Tibial artery (tissue), 4 donors: ENCODE data around the gene TPRG1L.

Source experiments
- DNase-seq, 2 donors: peaks; one replicate each; pipeline ENCODE4 v3.0.0-alpha.2; 2019
- H3K27ac ChIP-seq, 2 donors: fragments of 200-600 bp; sonication (generic) in 1 of 2; 1 replicate in 1 of 2; 2 replicates in 1 of 2; pipeline ENCODE4 v1.5.1; 2018 to 2019; ENCODE audit warnings: mild to moderate bottlenecking in 1 of 2
- H3K27me3 ChIP-seq, 2 donors: fragments of 200-600 bp; sonication (generic) in 1 of 2; one replicate each; pipeline versions ENCODE4 v1.5.1 to v1.6.0; 2016 to 2019
- H3K36me3 ChIP-seq, 3 donors: fragments of 200-600 bp; sonication (generic) in 2 of 3; one replicate each; pipeline ENCODE4 v1.5.1; 2016 to 2019; ENCODE audit warnings: mild to moderate bottlenecking in 2 of 3
- H3K4me1 ChIP-seq, 4 donors: fragments of 200-600 bp; sonication (generic) in 2 of 4; 1 replicate in 3 of 4; 2 replicates in 1 of 4; pipeline ENCODE4 v1.5.1; 2016 to 2019
- H3K4me3 ChIP-seq, 2 donors: fragments of 200-600 bp; sonication (generic) in 1 of 2; 1 replicate in 1 of 2; 2 replicates in 1 of 2; pipeline ENCODE4 v1.5.1; 2018 to 2019; ENCODE audit warnings: mild to moderate bottlenecking in 2 of 2
- H3K9me3 ChIP-seq, 3 donors: fragments of 200-600 bp; sonication (generic) in 1 of 3; one replicate each; pipeline ENCODE4 v1.5.1; 2016 to 2019
- intact Hi-C: fragments of 100-400 bp; cut with DNase I; formaldehyde crosslinking; loops from one replicate; pipeline ENCODE4 v1.15.0; 2023; ENCODE audit warnings: low total_unique reads
- TF ChIP-seq, protein P1 (sequence below), 2 experiments: fragments of 200-600 bp in 1 of 2; fragments of 450-650 bp in 1 of 2; IDR thresholded peaks; one replicate each; pipeline ENCODE4 v1.5.1; 2017 to 2019; ENCODE audit warnings: antibody characterized with exemption in 2 of 2, mild to moderate bottlenecking in 1 of 2, moderate library complexity in 1 of 2

TPRG1L gene

DNA sequence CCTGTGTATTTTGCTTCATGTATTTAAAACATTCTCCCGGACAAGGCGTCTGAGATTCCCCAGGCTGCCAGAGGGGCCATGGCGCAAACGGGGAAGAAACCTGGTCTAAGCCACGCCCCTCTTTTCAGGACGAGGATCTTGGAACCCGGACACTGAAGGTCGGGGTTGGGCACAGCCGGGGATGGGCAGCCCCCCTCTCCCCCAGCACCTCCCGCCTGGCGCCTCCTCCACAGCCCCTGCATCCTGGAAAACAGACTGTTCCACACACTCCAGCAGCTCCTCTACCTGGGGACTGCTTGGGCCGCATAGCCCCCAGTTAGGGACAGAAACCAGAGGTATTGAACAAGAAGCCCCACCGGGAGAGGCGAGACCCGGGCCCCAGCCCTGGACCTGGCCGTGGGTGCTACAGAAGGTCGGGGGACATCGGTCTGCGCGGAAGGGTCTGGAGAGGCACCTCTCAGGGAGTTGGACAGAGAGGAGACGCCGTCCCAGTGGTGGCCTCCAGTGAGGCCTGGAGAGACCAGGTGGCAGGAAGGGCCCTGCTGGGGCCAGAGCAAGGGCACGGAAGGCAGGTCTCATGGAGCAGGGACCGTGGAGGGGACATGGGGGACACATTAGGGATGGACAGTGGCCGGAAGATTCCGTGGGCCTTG is 32.9 kb downstream of the TPRG1L start:
- intact Hi-C loops = no loop called here
- H3K4me3 ChIP-seq = no peak overlapping the region
- TF ChIP-seq, protein P1, sequence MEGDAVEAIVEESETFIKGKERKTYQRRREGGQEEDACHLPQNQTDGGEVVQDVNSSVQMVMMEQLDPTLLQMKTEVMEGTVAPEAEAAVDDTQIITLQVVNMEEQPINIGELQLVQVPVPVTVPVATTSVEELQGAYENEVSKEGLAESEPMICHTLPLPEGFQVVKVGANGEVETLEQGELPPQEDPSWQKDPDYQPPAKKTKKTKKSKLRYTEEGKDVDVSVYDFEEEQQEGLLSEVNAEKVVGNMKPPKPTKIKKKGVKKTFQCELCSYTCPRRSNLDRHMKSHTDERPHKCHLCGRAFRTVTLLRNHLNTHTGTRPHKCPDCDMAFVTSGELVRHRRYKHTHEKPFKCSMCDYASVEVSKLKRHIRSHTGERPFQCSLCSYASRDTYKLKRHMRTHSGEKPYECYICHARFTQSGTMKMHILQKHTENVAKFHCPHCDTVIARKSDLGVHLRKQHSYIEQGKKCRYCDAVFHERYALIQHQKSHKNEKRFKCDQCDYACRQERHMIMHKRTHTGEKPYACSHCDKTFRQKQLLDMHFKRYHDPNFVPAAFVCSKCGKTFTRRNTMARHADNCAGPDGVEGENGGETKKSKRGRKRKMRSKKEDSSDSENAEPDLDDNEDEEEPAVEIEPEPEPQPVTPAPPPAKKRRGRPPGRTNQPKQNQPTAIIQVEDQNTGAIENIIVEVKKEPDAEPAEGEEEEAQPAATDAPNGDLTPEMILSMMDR (IDR thresholded peaks at IDR 0.05) = no peak
- no peak overlapping the region for H3K27ac ChIP-seq
- no peaks in the 10 kb centered on the region for H3K36me3 ChIP-seq
- DNase-seq = peak in 1 of 2 donors; percentile 63
- peaks cover 0 to 65% of the 10 kb centered on the region in 2 donors for H3K27me3 ChIP-seq
- H3K4me1 ChIP-seq = peaks cover 0 to 3% (median 2%) of the 10 kb centered on the region in 4 donors
- H3K9me3 ChIP-seq = no peaks in the 10 kb centered on the region

DNA sequence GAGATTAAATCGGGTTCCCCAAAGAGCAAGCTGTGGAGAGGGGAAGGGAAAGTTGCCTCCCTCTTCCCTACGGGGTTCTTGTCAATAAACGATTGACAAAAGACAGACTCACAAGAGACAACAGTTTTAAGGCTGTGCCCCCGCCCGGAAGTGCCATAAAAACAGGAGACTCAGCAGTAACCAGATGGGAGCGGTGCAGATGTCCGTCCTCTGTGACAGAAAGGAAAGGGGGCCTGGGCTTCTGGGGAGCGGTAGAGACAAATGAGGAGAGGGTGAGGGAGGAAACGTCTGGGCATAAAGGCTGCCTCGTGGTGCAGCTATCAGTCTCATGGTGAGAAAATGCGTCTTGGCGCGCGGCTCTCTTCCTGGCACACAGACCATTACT is 33.4 kb downstream of the TPRG1L start:
- intact Hi-C loops = no loop called here
- Histone ChIP-seq H3K9me3 (no peaks in the 10 kb centered on the region), H3K4me3 (no peak overlapping the region), H3K27me3 (peaks cover 0 to 65% of the 10 kb centered on the region in 2 donors), H3K4me1 (no peaks in the 10 kb centered on the region), H3K36me3 (no peaks in the 10 kb centered on the region), H3K27ac (no peak overlapping the region)
- TF ChIP-seq, protein P1 (IDR thresholded peaks at IDR 0.05) = no peak
- DNase-seq = no peak

- TF ChIP-seq, protein P1 (IDR thresholded peaks at IDR 0.05) = no peak
- H3K27ac ChIP-seq = no peak overlapping the region
- intact Hi-C loops = no loop called here
- peaks cover 0 to 65% of the 10 kb centered on the region in 2 donors for H3K27me3 ChIP-seq
- H3K4me1 ChIP-seq = no peaks in the 10 kb centered on the region
- H3K36me3 ChIP-seq = no peaks in the 10 kb centered on the region
- no peak overlapping the region for H3K4me3 ChIP-seq
- DNase-seq = peak in 1 of 2 donors; percentile 40
- no peaks in the 10 kb centered on the region for H3K9me3 ChIP-seq
Observed at GRCh38 chr1:3659093-3659492, 34.3 kb downstream of the TPRG1L start.

- no peak for DNase-seq
- Histone ChIP-seq H3K27me3 (peaks cover 0 to 56% of the 10 kb centered on the region in 2 donors), H3K4me1 (no peaks in the 10 kb centered on the region), H3K36me3 (no peaks in the 10 kb centered on the region), H3K27ac (no peak overlapping the region), H3K9me3 (no peaks in the 10 kb centered on the region), H3K4me3 (no peak overlapping the region)
- TF ChIP-seq, protein P1 (IDR thresholded peaks at IDR 0.05) = no peak
- intact Hi-C loops = no loop called here
Observed at GRCh38 chr1:3660704-3661103, 35.9 kb downstream of the TPRG1L start.

- H3K36me3 ChIP-seq = no peaks in the 10 kb centered on the region
- TF ChIP-seq, protein P1 (IDR thresholded peaks at IDR 0.05) = no peak
- no peak overlapping the region for H3K4me3 ChIP-seq
- intact Hi-C loops = no loop called here
- no peaks in the 10 kb centered on the region for H3K9me3 ChIP-seq
- peaks cover 0 to 52% of the 10 kb centered on the region in 2 donors for H3K27me3 ChIP-seq
- no peak overlapping the region for H3K27ac ChIP-seq
- no peaks in the 10 kb centered on the region for H3K4me1 ChIP-seq
- no peak for DNase-seq
Observed at GRCh38 chr1:3661631-3662030, 36.8 kb downstream of the TPRG1L start.
